HG02840 (cell line): ENCODE data around the gene CADM1.

ENCODE experiments used
- ATAC-seq: cut with Tn5 transposase; IDR thresholded peaks from one replicate; pipeline ENCODE4 v1.9.1; 2021; ENCODE audit warnings: mild to moderate bottlenecking, moderate library complexity, moderate number of reproducible peaks; ENCODE audit not compliant: unreplicated experiment, low FRiP score

The CADM1 gene

DNA sequence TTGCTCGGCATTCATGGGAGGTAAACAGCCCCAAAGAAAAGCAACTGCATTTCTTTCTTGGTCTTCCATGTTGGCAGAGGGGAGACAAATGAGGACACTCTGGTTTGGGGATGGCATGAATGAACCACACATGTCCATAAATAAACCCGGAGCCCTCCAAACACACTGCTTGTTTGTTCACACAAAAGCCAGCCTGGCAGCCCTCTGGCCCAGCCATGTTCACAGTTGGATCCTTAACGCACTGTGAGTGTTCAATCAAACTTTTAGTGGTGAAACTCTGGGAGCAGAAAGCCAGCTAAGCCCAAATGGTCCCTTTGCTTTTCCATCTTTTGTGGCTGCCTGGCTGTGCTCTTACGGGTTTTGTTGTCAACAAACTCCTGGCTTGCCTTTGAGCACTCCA is 336.8 kb downstream of the CADM1 start:
- no peak for ATAC-seq

DNA sequence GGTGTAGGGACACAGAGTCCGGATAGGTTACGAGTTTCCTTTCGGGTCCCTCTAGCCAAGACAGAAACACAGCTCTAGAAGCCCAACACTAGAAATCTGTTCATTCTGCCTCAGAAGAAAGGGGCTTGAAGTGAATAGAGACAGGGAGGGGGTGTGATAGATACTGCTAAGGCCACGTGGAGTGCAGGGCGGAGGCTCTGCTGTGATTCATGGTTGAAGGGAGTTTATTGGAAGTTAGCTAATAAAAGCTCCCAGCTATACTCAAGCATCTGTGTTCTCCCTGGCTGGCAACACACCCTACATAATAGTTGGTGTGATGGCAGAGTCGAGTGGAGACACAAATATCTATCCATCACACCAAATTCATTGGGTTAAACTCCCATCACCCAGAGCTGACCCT is 337.4 kb downstream of the CADM1 start:
- no peak for ATAC-seq

DNA sequence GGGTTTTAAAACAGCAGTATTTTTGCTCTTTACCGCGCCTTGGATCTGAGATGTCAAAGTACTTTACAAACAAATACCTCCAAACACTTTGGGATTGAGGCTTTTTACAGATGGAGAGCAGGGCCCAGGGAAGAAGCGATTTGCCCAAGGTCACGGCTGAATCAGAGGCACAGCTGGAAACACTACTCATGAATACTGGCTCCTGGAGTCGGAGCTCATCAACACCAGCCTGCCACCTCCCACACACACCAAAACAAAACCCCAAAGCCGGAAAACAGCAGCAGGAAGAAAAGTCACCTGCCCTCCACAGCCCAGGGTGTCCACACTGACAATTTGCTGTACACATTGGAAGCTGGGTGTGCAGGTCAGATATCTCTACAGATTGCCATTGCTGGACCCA is 339.4 kb downstream of the CADM1 start:
- ATAC-seq, result no peak

DNA sequence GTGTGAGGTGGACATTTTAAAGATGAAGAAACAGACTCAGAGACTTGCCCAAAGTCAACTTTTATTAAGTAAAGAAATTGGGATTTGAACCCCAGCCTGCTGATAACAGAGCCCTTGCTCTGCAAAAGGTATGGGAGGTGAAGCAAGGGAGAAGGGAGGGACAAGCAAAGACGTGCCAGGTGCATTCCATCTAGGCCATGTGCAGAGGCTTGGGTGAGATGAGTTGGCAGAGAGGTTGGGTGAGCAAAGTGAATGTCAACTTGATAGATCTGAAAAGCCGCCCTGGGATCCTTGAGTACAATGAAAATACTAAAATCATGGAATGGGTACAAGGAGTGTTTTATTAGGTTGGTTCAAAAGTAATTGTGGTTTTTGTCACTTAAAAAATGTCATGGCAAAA is 341.3 kb downstream of the CADM1 start:
- no peak for ATAC-seq

DNA sequence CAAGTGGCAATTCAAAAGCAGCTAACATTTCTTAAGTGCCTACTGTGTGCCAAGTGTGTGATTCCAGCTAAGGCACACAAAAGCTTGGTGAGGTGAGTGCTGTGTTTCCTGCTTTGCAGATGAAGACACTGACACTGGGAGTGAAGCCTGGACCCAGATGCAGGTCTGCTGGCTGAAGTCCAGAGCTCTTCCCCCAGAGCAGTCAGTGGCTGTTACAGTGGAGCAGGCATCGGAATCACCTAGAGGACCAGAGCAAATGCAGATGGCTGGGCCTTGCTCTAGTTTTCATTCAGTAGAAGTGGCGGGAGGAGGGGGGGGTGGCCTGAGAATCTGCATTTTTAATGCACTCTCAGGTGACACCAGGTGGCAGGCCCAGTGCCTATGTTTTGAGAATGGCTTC is 342.3 kb downstream of the CADM1 start:
- no peak for ATAC-seq

DNA sequence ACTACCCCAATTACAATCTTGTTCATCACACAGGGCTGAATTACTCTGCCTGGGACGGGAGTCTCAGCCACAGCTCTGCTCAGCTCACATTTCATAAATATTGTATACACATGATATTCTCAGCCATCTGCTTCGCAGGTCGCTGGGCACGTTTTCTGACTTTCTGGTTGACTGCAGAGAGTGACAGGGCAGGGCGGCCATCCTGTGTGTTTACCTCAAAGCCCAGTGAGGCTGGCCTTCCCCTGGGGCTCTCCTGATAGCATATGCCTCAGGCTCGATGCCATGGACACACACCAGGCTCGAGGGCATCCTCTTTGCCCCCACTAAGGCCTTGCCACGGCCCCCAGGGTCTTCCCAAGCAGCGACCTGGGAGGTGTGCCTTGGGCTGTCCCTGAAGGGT is 345.0 kb downstream of the CADM1 start:
- no peak for ATAC-seq

DNA sequence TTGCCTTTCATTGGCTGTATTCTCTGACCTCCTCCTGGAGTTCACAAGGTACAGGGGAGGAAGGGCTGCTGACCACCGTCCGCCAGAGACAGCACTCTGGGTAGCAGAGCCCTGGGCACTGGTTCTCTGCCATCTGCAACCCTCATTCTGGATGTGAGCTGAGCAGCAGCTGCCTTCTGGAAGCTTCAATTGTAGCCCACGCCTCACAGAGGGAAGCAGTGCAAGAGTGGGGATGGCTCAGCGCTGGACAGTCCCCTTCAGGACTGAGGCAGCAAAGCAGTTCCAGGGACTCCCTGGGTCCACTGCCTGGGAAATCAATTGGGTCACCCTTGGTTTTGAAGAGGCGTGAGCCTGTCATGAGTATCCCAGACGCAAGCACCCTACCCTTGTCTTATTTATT is 346.2 kb downstream of the CADM1 start:
- no peak for ATAC-seq

DNA sequence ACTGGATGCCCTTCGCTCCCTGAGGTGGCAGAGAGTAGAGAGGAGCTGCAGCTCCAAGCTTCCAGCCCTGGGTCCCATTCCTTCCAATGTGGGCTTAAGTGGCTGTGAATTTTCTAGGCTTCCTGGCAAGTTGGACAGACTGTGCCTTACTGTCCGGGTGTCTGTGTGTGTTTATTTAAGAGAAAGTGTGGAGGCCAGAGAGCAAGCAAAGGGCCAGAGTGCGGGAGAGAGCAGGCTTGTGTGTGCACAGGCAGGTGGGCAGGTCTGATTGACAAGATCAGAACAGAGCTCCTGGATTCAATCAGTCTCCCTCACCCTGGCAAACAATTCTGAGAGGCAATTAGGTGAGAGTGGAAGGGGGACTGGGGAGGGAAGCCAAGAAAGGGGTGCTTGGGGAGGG is 347.0 kb downstream of the CADM1 start:
- no peak for ATAC-seq

DNA sequence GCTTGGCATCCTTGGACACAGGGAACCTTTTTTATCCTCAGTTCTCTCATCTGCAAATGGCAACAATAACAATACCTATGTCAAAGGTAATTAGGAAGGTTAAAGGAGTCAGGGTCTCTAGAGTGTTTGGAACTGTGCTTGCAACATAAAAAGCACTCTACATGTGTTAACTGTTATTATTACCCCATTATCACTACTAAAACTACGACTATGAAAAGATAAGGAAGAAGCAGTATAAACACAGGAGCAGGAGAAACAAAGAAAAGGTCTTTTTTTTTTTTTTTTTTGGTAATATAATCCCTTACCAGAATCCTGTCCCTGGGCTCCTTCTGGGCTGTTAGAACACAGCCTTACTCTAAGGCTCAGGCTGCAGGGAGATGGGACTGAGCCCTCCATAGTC is 348.2 kb downstream of the CADM1 start:
- no peak for ATAC-seq

DNA sequence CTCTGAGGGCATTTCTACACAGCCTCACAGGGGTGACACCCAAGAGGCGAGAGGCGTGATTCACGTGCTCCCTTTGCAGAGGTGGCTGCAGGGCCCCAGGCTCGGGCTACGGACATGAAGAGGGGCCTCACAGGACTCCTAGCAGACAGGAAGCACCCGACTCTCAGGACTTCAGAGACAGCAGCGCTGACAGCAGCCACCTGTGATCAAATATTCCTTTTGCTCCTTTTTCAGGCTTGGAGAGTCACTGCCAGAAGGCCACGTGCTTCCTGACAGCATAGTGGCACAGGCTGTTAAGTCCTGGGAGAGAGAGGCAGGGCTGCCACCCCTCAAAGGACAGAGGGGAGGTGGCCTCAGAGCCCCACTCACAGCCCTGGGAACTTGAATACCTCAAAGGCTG is 348.9 kb downstream of the CADM1 start:
- no peak for ATAC-seq

DNA sequence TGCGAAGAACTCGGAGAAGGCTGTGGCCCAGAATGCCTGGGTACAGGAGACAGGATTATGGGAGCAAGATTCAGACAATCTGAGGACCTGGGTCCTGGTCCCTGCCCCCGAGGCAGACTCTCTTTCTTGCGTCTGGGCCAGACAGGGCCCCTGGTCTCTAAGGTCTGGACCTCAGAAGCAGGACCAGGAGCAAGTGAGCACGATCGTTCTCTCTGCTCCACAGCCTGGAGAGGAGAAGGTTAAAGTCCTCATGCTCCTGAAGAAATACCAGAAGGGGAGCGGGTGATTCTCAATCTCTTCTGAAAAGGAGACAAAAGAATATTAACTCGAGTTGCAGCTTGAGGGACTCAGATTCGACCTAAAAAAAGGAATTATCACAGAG is 349.9 kb downstream of the CADM1 start:
- ATAC-seq, result no peak

DNA sequence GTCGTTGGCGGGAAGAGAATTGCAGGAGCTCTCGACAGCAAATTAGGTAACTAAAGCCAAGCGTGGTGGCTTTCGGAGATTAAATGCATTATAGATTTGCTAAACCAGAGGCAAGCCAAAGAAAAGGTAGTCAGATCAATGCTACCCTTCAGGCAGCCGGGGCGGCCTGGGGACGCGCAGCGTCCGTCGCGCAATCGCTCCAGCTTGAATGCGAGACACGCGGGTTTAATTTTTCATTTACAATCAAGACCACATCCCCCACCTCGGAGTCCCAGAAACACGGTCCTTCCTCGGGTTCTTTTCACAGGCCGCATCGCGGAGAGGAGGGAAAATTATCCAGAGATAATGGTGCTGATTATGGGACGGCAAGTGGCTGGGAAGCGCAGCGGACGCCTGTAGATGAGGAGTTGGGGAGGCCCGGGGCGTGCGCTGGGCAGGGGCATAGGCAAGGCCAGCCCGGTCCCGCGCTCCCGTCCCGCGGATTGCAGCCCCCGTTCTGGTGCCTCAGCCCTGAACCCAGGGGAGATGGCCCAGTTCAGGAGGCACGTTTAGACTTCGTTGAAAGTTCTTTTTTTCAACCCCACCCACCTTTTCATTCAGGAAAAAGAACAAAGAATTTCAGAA is 350.4 kb downstream of the CADM1 start:
- no peak for ATAC-seq

DNA sequence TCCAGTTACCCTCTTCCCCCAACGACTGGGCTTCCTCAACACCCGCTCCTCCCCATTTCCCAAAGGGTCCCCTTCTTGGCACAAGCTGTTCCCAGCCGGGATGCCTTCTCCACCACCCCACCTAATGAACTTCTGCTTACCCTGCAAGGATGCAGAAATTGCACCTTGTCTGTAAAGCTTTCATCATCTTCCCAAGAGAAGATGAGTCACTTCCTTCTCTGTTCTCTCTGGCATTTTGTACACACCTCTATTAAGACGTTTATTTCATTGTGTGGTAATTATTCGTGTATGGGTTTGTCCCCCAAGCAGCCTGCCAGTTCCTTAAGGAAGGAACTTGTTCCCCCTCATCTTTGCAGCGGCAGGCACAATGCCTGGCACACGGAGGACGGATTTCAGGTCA is 351.1 kb downstream of the CADM1 start:
- no peak for ATAC-seq

DNA sequence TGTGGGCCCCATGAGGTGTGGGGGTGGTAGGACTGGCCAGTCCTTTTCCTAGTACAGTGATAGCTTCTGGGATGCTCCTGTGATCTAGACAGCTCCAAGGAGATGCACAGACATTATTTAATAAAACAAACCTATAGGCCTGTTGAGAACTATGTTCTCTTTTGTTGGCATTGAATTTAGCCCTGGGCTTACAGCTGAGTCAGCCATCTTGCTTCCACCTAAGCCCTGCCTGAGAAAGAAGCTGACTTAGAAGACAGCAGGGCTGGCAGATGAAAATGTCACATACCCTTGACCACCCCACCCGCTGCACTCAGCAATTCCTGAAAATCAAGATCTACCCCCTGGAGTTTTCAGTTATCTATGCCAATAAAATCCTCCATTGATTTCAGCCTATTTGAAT is 353.2 kb downstream of the CADM1 start:
- ATAC-seq, result no peak

DNA sequence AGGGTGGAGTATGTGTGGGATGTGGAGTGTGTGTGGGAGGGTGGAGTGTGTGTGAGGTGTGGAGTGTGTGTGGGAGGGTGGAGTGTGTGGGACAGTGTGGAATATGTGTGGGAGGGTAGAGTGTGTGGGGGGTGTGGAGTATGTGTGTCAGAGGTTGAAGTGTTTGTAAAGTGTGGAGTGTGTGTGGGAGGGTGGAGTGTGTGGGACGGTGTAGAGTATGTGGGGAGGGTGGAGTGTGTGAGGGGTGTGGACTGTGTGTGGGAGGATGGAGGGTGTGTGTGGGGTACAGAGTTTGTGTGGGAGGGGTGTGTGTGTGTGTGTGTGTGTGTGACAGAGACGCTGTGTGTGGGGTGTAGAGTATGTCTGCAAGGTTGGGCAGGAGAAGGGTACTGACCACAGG is 355.5 kb downstream of the CADM1 start:
- ATAC-seq, result no peak

DNA sequence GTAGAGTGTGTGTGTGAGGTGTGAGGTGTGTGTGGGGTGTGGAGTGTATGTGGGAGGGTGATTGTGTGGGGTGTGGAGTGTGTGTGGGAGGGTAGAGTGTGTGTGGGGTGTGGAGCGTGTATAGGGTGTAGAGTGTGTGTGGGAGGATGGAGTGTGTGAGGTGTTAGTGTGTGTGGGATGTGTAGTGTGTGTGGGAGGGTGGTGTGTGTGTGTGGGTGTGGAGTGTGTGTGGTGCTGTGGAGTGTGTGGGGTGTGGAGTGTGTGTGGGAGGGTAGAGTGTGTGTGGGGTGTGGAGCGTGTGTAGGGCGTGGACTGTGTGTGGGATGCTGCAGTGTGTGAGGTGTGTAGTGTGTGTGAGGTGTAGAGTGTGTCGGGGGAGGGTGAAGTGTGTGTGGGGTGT is 356.1 kb downstream of the CADM1 start:
- no peak for ATAC-seq

DNA sequence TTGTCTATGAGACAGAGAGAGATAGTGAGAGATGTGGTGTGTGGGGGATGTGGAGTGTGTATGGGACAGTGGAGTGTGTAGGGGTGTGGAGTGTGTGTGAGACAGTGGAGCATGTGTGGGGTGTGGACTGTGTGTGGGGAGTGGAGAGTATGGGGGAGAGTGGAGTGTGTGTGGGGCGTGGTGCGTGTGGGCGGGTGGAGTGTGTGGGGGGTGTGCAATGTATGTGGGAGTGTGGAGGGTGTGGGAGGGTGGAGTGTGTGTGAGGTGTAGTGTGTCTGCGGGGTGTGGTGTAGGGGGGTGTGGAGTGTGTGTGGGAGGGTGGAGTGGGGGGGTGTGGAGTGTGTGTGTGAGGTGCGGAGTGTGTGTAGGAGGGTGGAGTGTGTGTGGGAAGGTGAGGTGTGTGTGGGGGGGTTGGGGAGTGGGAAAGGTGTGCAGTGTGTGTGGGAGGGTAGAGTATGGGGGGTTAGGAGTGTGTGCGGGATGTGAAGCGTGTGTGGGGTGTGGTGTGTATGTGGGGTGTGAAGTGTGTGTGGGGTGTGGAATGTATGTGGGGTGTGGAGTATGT is 356.9 kb downstream of the CADM1 start:
- no peak for ATAC-seq

DNA sequence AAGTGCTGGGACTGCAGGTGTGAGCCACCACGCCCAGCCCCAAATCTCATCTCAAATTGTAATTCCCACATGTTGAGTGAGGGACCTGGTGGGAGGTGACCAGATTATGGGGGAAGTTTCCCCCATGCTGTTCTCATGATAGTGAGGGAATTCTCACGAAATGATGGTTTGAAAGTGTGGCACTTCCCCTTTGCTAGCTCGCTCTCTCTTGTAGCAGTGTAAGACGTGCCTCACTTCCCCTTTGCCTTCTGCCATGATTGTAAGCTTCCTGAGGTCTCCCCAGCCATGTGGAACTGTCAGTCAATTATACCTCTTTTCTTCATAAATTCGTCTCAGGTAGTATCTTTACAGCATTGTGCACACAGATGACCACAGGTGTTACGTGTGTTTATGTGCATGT is 357.8 kb downstream of the CADM1 start:
- ATAC-seq, result no peak

DNA sequence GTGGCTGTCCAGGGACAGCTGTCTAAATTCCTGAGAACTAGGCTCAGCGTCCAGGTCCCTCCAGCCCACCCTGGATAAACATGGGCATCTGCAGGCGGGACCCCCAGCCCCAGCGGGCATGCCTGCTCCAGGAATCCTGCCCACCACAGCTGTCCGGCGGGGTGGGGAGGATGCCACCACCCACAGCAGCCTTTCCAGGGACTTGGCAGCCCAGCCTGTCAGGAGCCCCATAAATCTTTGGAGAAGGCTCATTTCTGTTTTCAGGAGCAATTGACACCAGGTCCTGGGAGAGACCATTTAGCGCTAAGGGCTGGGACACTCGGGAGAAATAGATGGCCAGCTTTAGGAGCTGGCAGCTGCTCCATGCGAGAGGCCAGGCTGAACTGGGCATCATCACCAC is 358.9 kb downstream of the CADM1 start:
- ATAC-seq, result no peak

DNA sequence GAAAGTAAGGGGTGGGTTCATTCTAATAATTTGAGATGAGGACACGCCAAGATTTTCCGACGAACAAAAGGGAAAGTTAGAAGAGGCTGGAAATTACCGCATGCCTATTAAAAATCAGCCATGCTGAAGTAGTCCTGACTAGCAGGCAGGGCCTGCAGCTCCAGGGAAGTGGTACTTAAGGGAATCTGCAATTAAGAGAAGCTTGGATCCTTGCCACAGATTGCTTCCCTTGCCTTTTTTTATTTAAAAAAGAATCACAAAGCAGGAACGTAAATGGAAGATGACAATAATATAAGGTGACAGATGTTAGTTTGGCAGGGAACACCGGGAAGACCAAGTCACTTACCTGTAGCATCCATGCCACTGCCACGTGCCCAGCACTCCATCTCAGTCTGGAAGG is 359.3 kb downstream of the CADM1 start:
- no peak for ATAC-seq

DNA sequence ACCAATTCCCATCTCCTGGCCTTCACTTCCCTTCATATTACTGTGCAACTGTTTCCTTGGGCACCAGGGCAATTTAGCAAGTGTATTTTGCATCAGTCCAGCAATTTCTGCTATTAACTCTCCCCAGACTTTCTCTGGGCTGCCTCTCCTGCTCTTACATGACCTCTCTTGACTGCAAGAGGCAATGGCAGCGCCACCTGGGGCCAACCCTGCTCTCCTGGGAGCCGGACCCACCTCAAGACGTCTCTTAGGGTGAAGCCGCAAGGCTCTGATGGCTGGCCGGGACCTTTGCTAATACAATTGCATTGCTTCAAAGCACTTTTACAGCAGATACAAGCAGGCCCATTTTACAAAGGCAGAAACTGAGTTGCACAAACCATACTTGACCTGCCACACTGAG is 360.2 kb downstream of the CADM1 start:
- ATAC-seq, result no peak

DNA sequence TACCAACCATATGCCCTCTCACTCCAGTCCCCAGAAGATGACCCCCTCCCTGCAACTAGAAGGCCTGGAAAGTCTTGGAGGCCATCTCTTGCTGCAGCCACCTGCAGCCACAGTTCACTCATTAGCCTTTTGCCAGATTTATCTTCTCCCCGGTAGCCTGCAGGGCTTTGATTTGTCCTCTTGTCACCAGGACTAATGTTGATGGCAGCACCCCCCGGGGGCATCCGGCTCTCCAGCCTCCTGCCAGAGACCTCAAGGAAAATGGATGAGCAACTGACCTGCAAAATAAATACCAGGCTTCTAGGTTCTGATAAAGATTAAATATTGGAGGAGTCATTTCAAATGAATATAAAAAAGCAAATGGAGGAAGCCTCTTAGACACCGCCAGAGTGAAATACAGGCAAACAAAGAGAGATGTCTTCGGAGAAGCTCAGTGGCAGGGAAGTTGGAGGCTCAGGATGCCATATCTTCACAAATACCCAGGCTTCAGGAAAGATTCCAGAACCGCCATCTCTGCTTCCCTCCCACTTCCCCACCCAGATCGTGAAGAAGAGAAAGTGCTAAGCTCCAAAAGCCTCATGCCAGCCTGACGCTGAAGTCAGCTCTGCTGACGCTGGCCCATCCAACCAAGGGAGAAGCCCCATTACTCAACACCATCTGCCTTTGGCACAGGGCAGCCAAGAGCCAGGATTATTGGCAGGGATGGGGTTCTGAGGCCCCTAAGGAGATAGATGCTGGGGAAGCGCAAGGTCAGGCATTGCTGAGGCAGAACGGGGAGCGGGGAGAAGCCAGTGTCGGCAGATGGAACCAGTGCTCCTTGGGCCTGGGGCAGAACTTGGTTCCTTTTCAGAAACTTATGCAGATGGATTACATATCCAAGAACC is 362.7 kb downstream of the CADM1 start:
- no peak for ATAC-seq
